Stomach (tissue), 9 donors: ENCODE measurements around the gene GTSF1L. TPM values are rescaled to one million over a fixed set of nuclear protein-coding genes. Genes with fewer than 3 reads are reported as not detected.

ENCODE experiments used
- DNase-seq, 2 donors: peaks; one replicate each; pipeline versions ENCODE4 v3.0.0 to v3.0.0-alpha.2; 2013 to 2019
- H3K27ac ChIP-seq, 5 donors: fragments of 200-600 bp in 4 of 5; sonication (generic) in 4 of 5; one replicate each; pipeline ENCODE4 v1.5.1; 2013 to 2019; ENCODE audit warnings: mild to moderate bottlenecking in 1 of 5, moderate library complexity in 1 of 5
- H3K27me3 ChIP-seq, 3 donors: fragments of 200-600 bp; sonication (generic); one replicate each; pipeline ENCODE4 v1.5.1; 2017 to 2019; ENCODE audit warnings: mixed run types in 1 of 3
- H3K36me3 ChIP-seq, 4 donors: fragments of 200-600 bp; sonication (generic); 1 replicate in 3 of 4; 2 replicates in 1 of 4; pipeline ENCODE4 v1.5.1; 2016 to 2019
- H3K4me1 ChIP-seq, 4 donors: fragments of 200-600 bp; sonication (generic); one replicate each; pipeline ENCODE4 v1.5.1; 2016 to 2019
- H3K4me3 ChIP-seq, 4 donors: fragments of 200-600 bp; sonication (generic) in 3 of 4; one replicate each; pipeline ENCODE4 v1.5.1; 2016 to 2019; ENCODE audit warnings: mild to moderate bottlenecking in 1 of 4
- H3K9me3 ChIP-seq, 4 donors: fragments of 200-600 bp; sonication (generic); one replicate each; pipeline ENCODE4 v1.5.1; 2016 to 2019
- EP300 ChIP-seq: sonication (generic); formaldehyde crosslinking; IDR thresholded peaks from one replicate; pipeline ENCODE4 v1.6.1; 2017; ENCODE audit warnings: antibody characterized with exemption
- POLR2A ChIP-seq, 4 donors: fragments of 450-650 bp; IDR thresholded peaks; one replicate each; pipeline ENCODE4 v1.6.1; 2016; ENCODE audit warnings: antibody characterized with exemption in 4 of 4, control low read depth in 2 of 4, mild to moderate bottlenecking in 1 of 4, moderate library complexity in 1 of 4
- POLR2AphosphoS5 ChIP-seq, 3 donors: sonication (generic); formaldehyde crosslinking; IDR thresholded peaks; one replicate each; pipeline ENCODE4 v1.6.1; 2016; ENCODE audit warnings: antibody characterized with exemption in 3 of 3
- WGBS, 5 donors: extraction: QIAGEN DNeasy Blood & Tissue Kit in 3 of 5; methylation state at CpG; one replicate each; pipeline versions ENCODE4 v1.1.5 to v1.1.7; 2013 to 2018; 5-methylcytosine and 5-hydroxymethylcytosine counted together
- intact Hi-C: fragments of 100-400 bp; cut with DNase I; formaldehyde crosslinking; loops from one replicate; pipeline ENCODE4 v1.15.1; 2023; ENCODE audit warnings: low total_unique reads
- polyA plus RNA-seq, 3 donors: library from polyadenylated mRNA; stranded (reverse); fragments of 200-250 nt; gene quantifications; one replicate each; pipeline ENCODE4 v1.2.3, GENCODE V29; 2013
- total RNA-seq, 5 donors: library from RNA; depleted of rRNA; stranded (reverse); fragments of >200 nt; gene quantifications; one replicate each; pipeline versions ENCODE4 v1.1.0 to v1.2.3, GENCODE V29; 2014 to 2016
- TF ChIP-seq, protein P1 (sequence below), 7 experiments: fragments of 450-650 bp in 4 of 7; fragments of 200-600 bp in 3 of 7; sonication (generic) in 3 of 7; IDR thresholded peaks; one replicate each; pipeline ENCODE4 v1.5.1; 2016 to 2019; ENCODE audit warnings: antibody characterized with exemption in 7 of 7, control low read depth in 2 of 7, mild to moderate bottlenecking in 1 of 7
- donor health status: healthy with polysubstance abuse.
- donor health status: Bipolar disorder and iron deficiency.
- donor health status: healthy.

The GTSF1L gene
- total and polyA plus RNA-seq, 8 donors: not detected

DNA sequence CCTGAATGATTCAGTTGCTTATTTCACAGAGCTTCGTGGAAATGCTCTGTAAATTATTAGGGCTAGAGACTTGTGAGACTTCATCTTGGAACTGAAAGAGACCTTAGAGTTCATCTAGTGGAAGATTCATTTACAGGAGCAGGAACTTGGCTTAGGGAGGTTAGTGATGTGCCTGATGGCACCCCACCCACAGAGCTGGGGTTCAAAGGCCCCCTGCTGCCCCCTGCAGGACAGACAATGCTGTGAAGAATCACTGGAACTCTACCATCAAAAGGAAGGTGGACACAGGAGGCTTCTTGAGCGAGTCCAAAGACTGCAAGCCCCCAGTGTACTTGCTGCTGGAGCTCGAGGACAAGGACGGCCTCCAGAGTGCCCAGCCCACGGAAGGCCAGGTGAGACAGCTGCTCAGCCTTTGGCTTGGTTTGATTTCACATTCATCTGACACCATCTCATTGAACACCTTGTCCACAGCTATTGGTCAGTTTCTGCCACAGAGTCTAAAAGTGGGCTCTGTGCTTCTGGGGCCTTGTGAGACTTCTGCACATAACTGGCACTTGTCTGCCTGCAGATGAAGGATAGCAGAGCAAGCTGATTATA is 34.8 kb downstream of the GTSF1L start:
- WGBS, 5 donors: 73 to 91% (median 88%) methylated on average over 2 to 5 of the region's 5 CpGs
- intact Hi-C loops: no loop called here
- TF ChIP-seq POLR2A (IDR thresholded peaks at IDR 0.05): no peak
- TF ChIP-seq, protein P1, sequence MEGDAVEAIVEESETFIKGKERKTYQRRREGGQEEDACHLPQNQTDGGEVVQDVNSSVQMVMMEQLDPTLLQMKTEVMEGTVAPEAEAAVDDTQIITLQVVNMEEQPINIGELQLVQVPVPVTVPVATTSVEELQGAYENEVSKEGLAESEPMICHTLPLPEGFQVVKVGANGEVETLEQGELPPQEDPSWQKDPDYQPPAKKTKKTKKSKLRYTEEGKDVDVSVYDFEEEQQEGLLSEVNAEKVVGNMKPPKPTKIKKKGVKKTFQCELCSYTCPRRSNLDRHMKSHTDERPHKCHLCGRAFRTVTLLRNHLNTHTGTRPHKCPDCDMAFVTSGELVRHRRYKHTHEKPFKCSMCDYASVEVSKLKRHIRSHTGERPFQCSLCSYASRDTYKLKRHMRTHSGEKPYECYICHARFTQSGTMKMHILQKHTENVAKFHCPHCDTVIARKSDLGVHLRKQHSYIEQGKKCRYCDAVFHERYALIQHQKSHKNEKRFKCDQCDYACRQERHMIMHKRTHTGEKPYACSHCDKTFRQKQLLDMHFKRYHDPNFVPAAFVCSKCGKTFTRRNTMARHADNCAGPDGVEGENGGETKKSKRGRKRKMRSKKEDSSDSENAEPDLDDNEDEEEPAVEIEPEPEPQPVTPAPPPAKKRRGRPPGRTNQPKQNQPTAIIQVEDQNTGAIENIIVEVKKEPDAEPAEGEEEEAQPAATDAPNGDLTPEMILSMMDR (IDR thresholded peaks at IDR 0.05): peak in 2 of 7 experiments; percentile 22 to 37

DNA sequence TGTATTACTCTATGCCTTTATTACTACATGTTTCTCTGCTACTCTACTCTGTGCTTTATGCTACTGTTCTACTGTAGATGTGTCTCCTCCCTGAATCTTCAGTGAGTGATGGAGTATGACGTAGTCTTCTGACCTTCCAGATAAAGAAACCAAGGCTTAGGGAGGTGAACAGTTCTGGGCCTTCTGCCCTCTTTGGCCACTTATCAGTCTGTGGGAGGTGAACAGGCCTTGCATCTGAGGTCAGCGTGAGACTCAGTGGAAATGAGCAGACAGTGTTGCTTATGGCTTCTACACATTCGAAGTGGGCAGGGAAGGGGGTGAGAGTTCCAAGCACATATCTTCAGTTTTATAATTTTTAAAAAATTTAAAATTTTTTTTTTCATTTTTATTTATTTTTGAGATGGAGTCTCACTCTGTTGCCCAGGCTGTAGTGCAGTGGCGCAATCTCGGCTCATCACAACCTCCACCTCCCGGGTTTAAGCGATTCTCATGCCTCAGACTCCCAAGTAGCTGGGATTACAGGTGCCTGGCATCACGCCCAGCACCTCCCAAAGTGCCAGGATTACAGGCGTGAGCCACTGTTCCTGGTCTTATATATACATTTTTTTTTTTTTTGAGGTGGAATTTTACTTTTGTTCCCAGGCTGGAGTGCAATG is 35.7 kb downstream of the GTSF1L start:
- Histone ChIP-seq H3K27me3 (no peaks in the 10 kb centered on the region), H3K27ac (no peak overlapping the region), H3K9me3 (no peaks in the 10 kb centered on the region), H3K4me3 (no peak overlapping the region), H3K36me3 (no peaks in the 10 kb centered on the region), H3K4me1 (no peaks in the 10 kb centered on the region)
- 85 to 90% (median 87%) methylated on average over 9 of the region's 9 CpGs for WGBS, 5 donors
- intact Hi-C loops: no loop called here
- no peak for DNase-seq
- TF ChIP-seq POLR2AphosphoS5 (IDR thresholded peaks at IDR 0.05) (no peak), POLR2A (IDR thresholded peaks at IDR 0.05) (no peak), EP300 (no peak)
- TF ChIP-seq, protein P1 (IDR thresholded peaks at IDR 0.05): no peak

More for the DNA sequence above, 34.8 kb downstream of the GTSF1L start:
- Histone ChIP-seq H3K36me3 (no peaks in the 10 kb centered on the region), H3K9me3 (no peaks in the 10 kb centered on the region), H3K4me3 (no peak overlapping the region), H3K27ac (no peak overlapping the region), H3K4me1 (no peaks in the 10 kb centered on the region), H3K27me3 (no peaks in the 10 kb centered on the region)
- DNase-seq: peak; percentile 54 to 58

DNA sequence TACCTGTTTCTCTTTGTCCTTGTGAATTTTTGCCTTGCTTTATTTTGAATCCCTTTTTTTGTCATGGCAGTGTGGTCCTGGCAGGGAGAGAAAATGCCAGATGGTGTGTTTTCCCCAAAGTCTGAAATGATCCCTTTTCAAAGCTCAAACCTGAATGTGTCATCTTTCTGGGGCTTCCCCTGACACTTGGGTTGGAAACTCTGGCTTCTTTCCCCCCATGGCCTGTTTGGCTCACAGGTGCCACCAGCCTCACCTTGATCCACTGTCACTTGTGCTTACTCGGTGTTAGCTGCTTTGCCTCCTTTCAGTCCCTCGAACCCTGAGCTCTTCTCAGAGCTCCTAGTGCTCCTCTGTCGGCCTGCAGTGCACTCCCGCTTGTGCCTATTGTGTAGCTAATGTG is 37.6 kb downstream of the GTSF1L start:
- TF ChIP-seq, protein P1 (IDR thresholded peaks at IDR 0.05): no peak
- TF ChIP-seq EP300 (no peak), POLR2AphosphoS5 (IDR thresholded peaks at IDR 0.05) (no peak), POLR2A (IDR thresholded peaks at IDR 0.05) (no peak)
- WGBS, 5 donors: 77 to 87% (median 84%) methylated on average over 4 of the region's 4 CpGs

DNA sequence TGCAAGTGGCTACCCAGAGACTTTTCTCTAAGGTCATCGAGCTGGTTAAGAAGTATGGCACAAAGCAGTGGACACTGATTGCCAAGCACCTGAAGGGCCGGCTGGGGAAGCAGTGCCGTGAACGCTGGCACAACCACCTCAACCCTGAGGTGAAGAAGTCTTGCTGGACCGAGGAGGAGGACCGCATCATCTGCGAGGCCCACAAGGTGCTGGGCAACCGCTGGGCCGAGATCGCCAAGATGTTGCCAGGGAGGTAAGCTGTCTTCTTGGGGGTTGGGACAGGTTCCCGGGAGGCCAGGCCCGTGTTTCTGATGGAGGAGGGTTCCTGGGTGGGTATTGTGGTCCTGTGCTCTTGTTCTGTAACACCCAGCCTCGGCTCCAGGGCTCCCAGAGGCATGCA is 40.0 kb downstream of the GTSF1L start:
- Histone ChIP-seq H3K27ac (no peak overlapping the region), H3K36me3 (no peaks in the 10 kb centered on the region), H3K27me3 (no peaks in the 10 kb centered on the region), H3K4me3 (no peak overlapping the region), H3K9me3 (no peaks in the 10 kb centered on the region), H3K4me1 (no peaks in the 10 kb centered on the region)
- TF ChIP-seq EP300: no peak
- no peak for TF ChIP-seq POLR2AphosphoS5 (IDR thresholded peaks at IDR 0.05)
- no peak for TF ChIP-seq POLR2A (IDR thresholded peaks at IDR 0.05)
- TF ChIP-seq, protein P1 (IDR thresholded peaks at IDR 0.05): no peak
- no peak for DNase-seq
- intact Hi-C loops: no loop called here
- 87 to 97% (median 96%) methylated on average over 8 to 13 of the region's 13 CpGs for WGBS, 5 donors

More for the DNA sequence above, 37.6 kb downstream of the GTSF1L start:
- DNase-seq: no peak
- Histone ChIP-seq H3K9me3 (no peaks in the 10 kb centered on the region), H3K4me1 (no peaks in the 10 kb centered on the region), H3K27me3 (no peaks in the 10 kb centered on the region), H3K27ac (no peak overlapping the region), H3K4me3 (no peak overlapping the region), H3K36me3 (no peaks in the 10 kb centered on the region)
- intact Hi-C loops: no loop called here
